Epithelial cell of proximal tubule (primary cell): ENCODE measurements around the gene SH2D5. TPM values are rescaled to one million over a fixed set of nuclear protein-coding genes. Genes with fewer than 3 reads are reported as not detected.

Experiments
- DNase-seq: peaks from one replicate; pipeline ENCODE4 v3.0.0-alpha.2; 2011; ENCODE audit warnings: low read depth
- H3K4me3 ChIP-seq: 2 replicates; pipeline ENCODE4 v1.5.1; 2011; ENCODE audit warnings: low read depth, mild to moderate bottlenecking, low read length
- CTCF ChIP-seq: conservative IDR thresholded peaks from 2 replicates; pipeline ENCODE4 v1.5.1; 2012; ENCODE audit warnings: low read depth, mild to moderate bottlenecking, low read length
- total RNA-seq: library from RNA; depleted of rRNA; stranded (reverse); fragments of >200 nt; gene quantifications from 2 replicates; pipeline ENCODE4 v1.2.3, GENCODE V29; 2015

SH2D5 gene
- 15.2 and 23.8 TPM in 2 replicates for total RNA-seq

GRCh38 chr1:20732588-20733359 lies at the start of gene SH2D5:
SH2D5 (minus strand) TSS chr1:20732703; CDS start chr1:20728044, 4,659 bp downstream.
- DNase-seq: peak; percentile 92
- peak within 1 kb of the TSS; percentile 74 for H3K4me3 ChIP-seq
- TF ChIP-seq CTCF: peak; percentile 42

DNA sequence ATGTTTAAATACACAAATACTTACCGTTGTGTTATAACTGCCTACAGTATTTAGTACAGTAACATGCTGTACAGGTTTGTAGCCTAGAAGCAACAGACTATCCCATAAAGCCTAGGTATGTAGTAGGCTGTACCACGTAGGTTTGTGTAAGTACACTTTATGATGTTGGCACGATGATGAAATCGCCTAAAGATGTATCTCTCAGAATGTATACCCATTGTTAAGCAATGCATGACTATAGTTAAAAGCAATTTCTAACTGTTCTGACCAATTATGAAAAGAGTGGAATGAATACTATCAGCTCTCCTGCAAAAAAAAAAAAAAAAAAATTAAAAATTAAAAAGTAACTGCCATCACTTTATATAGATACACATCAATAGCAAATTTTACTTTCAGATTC lies 43.2 kb upstream of the SH2D5 start:
- no peak for DNase-seq
- H3K4me3 ChIP-seq: no peak overlapping the region
- TF ChIP-seq CTCF: no peak

DNA sequence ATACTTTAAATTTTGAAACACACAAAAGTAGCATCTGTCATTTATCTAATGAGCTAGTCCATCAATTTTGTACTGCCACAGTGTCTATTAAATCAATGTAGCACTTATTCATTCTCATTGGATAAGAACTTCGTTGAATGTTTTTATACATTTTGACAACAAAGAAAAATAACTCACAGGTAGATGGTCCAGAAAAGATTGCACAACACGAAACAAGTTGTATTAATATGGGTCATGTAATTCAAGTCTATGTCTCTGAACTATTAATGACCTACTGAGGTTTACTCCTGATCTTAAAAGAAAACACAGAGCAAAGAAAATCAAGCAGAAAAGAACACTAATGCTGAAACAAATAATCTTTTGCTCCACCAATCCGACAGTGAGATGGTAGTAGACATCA lies 39.3 kb upstream of the SH2D5 start:
- H3K4me3 ChIP-seq: no peak overlapping the region
- TF ChIP-seq CTCF: no peak
- no peak for DNase-seq

DNA sequence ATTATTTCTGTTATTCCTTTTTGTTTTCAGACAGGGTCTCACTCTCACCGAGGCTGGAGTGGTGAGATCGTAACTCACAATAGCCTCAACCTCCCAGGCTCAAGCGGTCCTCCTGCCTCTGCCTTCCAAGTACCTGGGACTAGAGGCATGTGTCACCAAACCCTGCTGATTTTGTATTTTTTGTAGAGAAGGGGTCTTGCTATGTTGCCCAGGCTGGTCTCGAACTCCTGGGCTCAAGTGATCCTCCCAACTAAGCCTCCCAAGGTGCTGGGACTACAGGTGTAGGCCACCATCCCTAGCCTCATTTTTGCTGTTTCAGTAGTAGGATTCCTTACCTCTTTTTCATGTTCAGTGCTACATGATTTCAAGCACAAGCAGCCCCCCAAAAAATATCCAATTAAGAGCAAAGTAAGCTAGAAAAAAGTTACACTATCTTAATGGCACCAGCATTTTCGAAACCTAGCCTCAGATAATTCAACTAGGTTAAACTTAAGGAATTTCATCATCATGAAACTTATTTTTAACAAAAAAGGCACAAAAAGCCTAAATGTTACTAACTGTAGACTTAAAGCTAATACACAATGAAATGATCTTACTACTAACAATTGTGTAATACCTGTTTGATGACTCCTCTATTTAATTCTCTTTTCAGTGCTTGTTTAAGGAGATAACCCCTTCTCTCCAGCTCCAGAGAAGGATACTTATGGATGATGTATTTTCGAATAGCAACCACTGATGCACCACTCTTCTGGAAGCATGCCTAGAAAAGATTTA lies 38.0 kb upstream of the SH2D5 start:
- DNase-seq: no peak
- no peak for TF ChIP-seq CTCF
- no peak overlapping the region for H3K4me3 ChIP-seq

GRCh38 chr1:20767271-20767670 lies 34.8 kb upstream of the SH2D5 start:
- DNase-seq: no peak
- no peak for TF ChIP-seq CTCF
- no peak overlapping the region for H3K4me3 ChIP-seq

GRCh38 chr1:20763417-20763816 lies 30.9 kb upstream of the SH2D5 start:
- DNase-seq: no peak
- TF ChIP-seq CTCF: no peak
- no peak overlapping the region for H3K4me3 ChIP-seq

GRCh38 chr1:20760322-20760721 lies 27.8 kb upstream of the SH2D5 start:
- TF ChIP-seq CTCF: no peak
- H3K4me3 ChIP-seq: no peak overlapping the region

More at GRCh38 chr1:20760322-20760721, 27.8 kb upstream of the SH2D5 start:
- DNase-seq: no peak
